OCI-LY3 (cell line): Measurements from ENCODE around the gene PIH1D2.

Experiments used
- H2AFZ ChIP-seq: fragments of 200-600, 300-600 bp; shearing (Covaris generic); 2 replicates; pipeline ENCODE4 v1.6.0; 2014; ENCODE audit warnings: antibody characterized with exemption, low read depth, low read length
- H3K27ac ChIP-seq: fragments of 200-600, 300-600 bp; sonication (generic); 2 replicates; pipeline ENCODE4 v1.5.1; 2014; ENCODE audit warnings: mild to moderate bottlenecking, low read length, moderate library complexity, mixed read lengths
- H3K27me3 ChIP-seq: fragments of 200-600, 300-600 bp; sonication (generic); 2 replicates; pipeline ENCODE4 v1.6.1; 2014; ENCODE audit warnings: low read depth, low read length, mixed read lengths
- H3K36me3 ChIP-seq: fragments of 200-600, 300-600 bp; sonication (generic); replicated peaks from 2 replicates; pipeline ENCODE3; 2014; ENCODE audit warnings: low read depth, low read length, mixed read lengths
- H3K4me1 ChIP-seq: fragments of 300-600, 200-600 bp; sonication (generic); 2 replicates; pipeline ENCODE4 v1.6.1; 2014; ENCODE audit warnings: low read length, mixed read lengths
- H3K4me2 ChIP-seq: fragments of 200-600, 300-600 bp; sonication (generic); 2 replicates; pipeline ENCODE4 v1.6.1; 2014; ENCODE audit warnings: low read length, mixed read lengths
- H3K4me3 ChIP-seq: fragments of 300-600, 200-600 bp; sonication (generic); 2 replicates; pipeline ENCODE4 v1.5.1; 2014; ENCODE audit warnings: antibody characterized with exemption, mild to moderate bottlenecking, low read length, moderate library complexity
- H3K79me2 ChIP-seq: fragments of 300-600, 200-600 bp; shearing (Covaris generic); 2 replicates; pipeline ENCODE4 v1.6.1; 2014; ENCODE audit warnings: mild to moderate bottlenecking, low read length, mixed read lengths
- H3K9ac ChIP-seq: fragments of 300-600, 200-600 bp; shearing (Covaris generic); 2 replicates; pipeline ENCODE4 v1.6.0; 2014; ENCODE audit warnings: mild to moderate bottlenecking, low read length, moderate library complexity
- H3K9me3 ChIP-seq: fragments of 200-600, 300-600 bp; shearing (Covaris generic); 2 replicates; pipeline ENCODE4 v1.6.1; 2014; ENCODE audit warnings: low read length, mixed read lengths; ENCODE audit not compliant: insufficient read depth
- H4K20me1 ChIP-seq: fragments of 200-600, 300-600 bp; sonication (generic); 2 replicates; pipeline ENCODE4 v1.6.1; 2016; ENCODE audit warnings: low read length, mixed read lengths; ENCODE audit not compliant: insufficient read depth
- EZH2phosphoT487 ChIP-seq: fragments of 200-600 bp; shearing (Covaris generic); IDR thresholded peaks from 2 replicates; pipeline ENCODE4 v1.6.1; 2018; ENCODE audit warnings: antibody characterized with exemption, mixed run types, low read depth
- TF ChIP-seq, protein P1 (sequence below): fragments of 200-600, 300-600 bp; sonication (generic); IDR thresholded peaks from 2 replicates; pipeline ENCODE4 v1.5.1; 2014; ENCODE audit warnings: antibody characterized with exemption, low read length, low read depth

Gene PIH1D2

GRCh38 chr11:112024773-112025678 lies 48.8 kb downstream of the PIH1D2 start, which contains the start of gene DLAT:
Gene DLAT (plus strand): TSS chr11:112025408. CDS start chr11:112025473, 65 bp downstream.
- Histone ChIP-seq H3K36me3 (peaks cover 45% of the 10 kb centered on the region), H3K4me3 (peak within 1 kb of the TSS; percentile 98), H3K79me2 (peaks cover 31% of the 10 kb centered on the region), H2AFZ (peak within 1 kb of the TSS; percentile 12), H4K20me1 (no peaks in the 10 kb centered on the region), H3K4me2 (peak within 1 kb of the TSS; percentile 95), H3K9ac (peak within 1 kb of the TSS; percentile 80), H3K9me3 (no peaks in the 10 kb centered on the region), H3K27me3 (no peaks in the 10 kb centered on the region), H3K4me1 (peaks cover 26% of the 10 kb centered on the region), H3K27ac (peak within 1 kb of the TSS; percentile 98)
- TF ChIP-seq, protein P1, sequence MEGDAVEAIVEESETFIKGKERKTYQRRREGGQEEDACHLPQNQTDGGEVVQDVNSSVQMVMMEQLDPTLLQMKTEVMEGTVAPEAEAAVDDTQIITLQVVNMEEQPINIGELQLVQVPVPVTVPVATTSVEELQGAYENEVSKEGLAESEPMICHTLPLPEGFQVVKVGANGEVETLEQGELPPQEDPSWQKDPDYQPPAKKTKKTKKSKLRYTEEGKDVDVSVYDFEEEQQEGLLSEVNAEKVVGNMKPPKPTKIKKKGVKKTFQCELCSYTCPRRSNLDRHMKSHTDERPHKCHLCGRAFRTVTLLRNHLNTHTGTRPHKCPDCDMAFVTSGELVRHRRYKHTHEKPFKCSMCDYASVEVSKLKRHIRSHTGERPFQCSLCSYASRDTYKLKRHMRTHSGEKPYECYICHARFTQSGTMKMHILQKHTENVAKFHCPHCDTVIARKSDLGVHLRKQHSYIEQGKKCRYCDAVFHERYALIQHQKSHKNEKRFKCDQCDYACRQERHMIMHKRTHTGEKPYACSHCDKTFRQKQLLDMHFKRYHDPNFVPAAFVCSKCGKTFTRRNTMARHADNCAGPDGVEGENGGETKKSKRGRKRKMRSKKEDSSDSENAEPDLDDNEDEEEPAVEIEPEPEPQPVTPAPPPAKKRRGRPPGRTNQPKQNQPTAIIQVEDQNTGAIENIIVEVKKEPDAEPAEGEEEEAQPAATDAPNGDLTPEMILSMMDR, result no peak
- no peak for TF ChIP-seq EZH2phosphoT487

GRCh38 chr11:112024178-112024772 lies 49.5 kb downstream of the PIH1D2 start:
- peak overlapping the region; percentile 98 for H3K4me3 ChIP-seq
- H3K27me3 ChIP-seq, result no peaks in the 10 kb centered on the region
- peaks cover 26% of the 10 kb centered on the region for H3K79me2 ChIP-seq
- H3K9me3 ChIP-seq, result no peaks in the 10 kb centered on the region
- H3K27ac ChIP-seq, result peak overlapping the region; percentile 98
- TF ChIP-seq, protein P1, result no peak
- no peak for TF ChIP-seq EZH2phosphoT487
- peak overlapping the region; percentile 95 for H3K4me2 ChIP-seq
- H2AFZ ChIP-seq, result peak overlapping the region; percentile 12; the same call in 1 of the 2 replicates
- H3K36me3 ChIP-seq, result peaks cover 45% of the 10 kb centered on the region
- peaks cover 27% of the 10 kb centered on the region for H3K4me1 ChIP-seq
- peak overlapping the region; percentile 80 for H3K9ac ChIP-seq
- H4K20me1 ChIP-seq, result no peaks in the 10 kb centered on the region

DNA sequence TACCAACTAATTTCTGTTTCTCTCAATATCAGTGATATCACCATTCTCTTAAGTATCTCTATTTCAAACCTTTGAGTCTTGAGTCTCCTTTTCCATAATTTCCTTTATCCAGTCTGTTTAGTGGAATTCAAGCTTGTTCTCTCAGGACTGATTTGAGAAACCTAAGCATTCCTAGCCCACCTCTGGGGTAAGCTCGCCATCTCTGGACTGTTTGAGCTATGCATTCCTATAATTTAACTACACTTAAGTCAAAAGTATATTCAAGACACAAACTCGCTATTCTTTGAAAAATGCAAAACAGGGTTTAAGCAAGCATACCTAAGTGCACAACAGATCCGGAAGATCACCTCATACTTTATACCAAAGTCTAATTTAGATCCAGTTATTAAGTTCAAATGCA lies 50.7 kb downstream of the PIH1D2 start:
- Histone ChIP-seq H3K4me1 (peaks cover 36% of the 10 kb centered on the region), H3K9me3 (no peaks in the 10 kb centered on the region), H3K36me3 (peaks cover 45% of the 10 kb centered on the region), H4K20me1 (no peaks in the 10 kb centered on the region), H3K79me2 (peaks cover 21% of the 10 kb centered on the region), H3K4me3 (peak overlapping the region; percentile 98), H2AFZ (no peak overlapping the region), H3K27me3 (no peaks in the 10 kb centered on the region), H3K4me2 (peak overlapping the region; percentile 95), H3K9ac (no peak overlapping the region; the same call in 1 of the 2 replicates), H3K27ac (peak overlapping the region; percentile 98; the same call in 1 of the 2 replicates)
- TF ChIP-seq EZH2phosphoT487, result no peak
- TF ChIP-seq, protein P1, result peak; percentile 17; the same call in 1 of the 2 replicates

- TF ChIP-seq, protein P1, result no peak
- TF ChIP-seq EZH2phosphoT487, result no peak
- Histone ChIP-seq H3K27me3 (no peaks in the 10 kb centered on the region), H3K9ac (no peak overlapping the region), H3K36me3 (peaks cover 46% of the 10 kb centered on the region), H2AFZ (no peak overlapping the region), H3K4me3 (no peak overlapping the region), H3K27ac (no peak overlapping the region), H3K79me2 (peaks cover 6% of the 10 kb centered on the region; the same call in 1 of the 2 replicates), H3K4me1 (peaks cover 55% of the 10 kb centered on the region), H4K20me1 (no peaks in the 10 kb centered on the region), H3K9me3 (no peaks in the 10 kb centered on the region), H3K4me2 (no peak overlapping the region)
Observed at GRCh38 chr11:112019066-112019465, 54.8 kb downstream of the PIH1D2 start.
